Measurements from ENCODE around the gene CCDC40. TPM values are rescaled to one million over a fixed set of nuclear protein-coding genes. Genes with fewer than 3 reads are reported as not detected.

CCDC40 gene
- total and polyA plus RNA-seq, 2 experiments from 2014 or later, result 2.4 to 3.0 TPM

- Histone ChIP-seq H3K9me3 (ENCODE audit: low read depth) (no peaks in the 10 kb centered on the region), H3K27ac (no peak overlapping the region), H3K79me2 (ENCODE audit: insufficient read depth) (no peaks in the 10 kb centered on the region), H3K9me2 (ENCODE audit: insufficient read depth) (no peaks in the 10 kb centered on the region), H3K9ac (no peak overlapping the region), H3K4me3 (no peak overlapping the region), H4K20me1 (ENCODE audit: insufficient read depth) (no peaks in the 10 kb centered on the region), H3K4me1 (ENCODE audit: insufficient read depth) (no peaks in the 10 kb centered on the region), H3K36me3 (ENCODE audit: low read depth) (no peaks in the 10 kb centered on the region), H2AFZ (no peak overlapping the region), H3F3A (ENCODE audit: insufficient read depth) (no peaks in the 10 kb centered on the region), H3K27me3 (replicated peaks; ENCODE audit: insufficient read depth) (no peaks in the 10 kb centered on the region), H3K4me2 (ENCODE audit: unreplicated experiment) (no peak overlapping the region)
- no peak for TF ChIP-seq EZH2 (IDR thresholded peaks at IDR 0.05; ENCODE audit: insufficient read depth, poor library complexity, severe bottlenecking)
- no peak for TF ChIP-seq EZH2phosphoT487 (IDR thresholded peaks at IDR 0.05; ENCODE audit: insufficient read depth, low read depth)
- 94 to 95% methylated on average over 15 of the region's 15 CpGs for WGBS, 2 experiments (ENCODE audit: low coverage in 1 of 2, low lambda C conversion rate in 2 of 2, missing lambda C conversion rate in 2 of 2)
- no peak for DNase-seq
- in situ Hi-C loops (cut with MboI), result no loop called here
Observed at GRCh38 chr17:80003969-80004368, 32.5 kb upstream of the CCDC40 start.

GRCh38 chr17:80005360-80006338, 30.8 kb upstream of the CCDC40 start:
- peak; percentile 51 for DNase-seq
- H3K27ac ChIP-seq, result no peak overlapping the region

GRCh38 chr17:80006339-80006720, 30.1 kb upstream of the CCDC40 start:
- H3K4me2 ChIP-seq (ENCODE audit: unreplicated experiment), result no peak overlapping the region
- H3K9me2 ChIP-seq (ENCODE audit: insufficient read depth), result no peaks in the 10 kb centered on the region
- no peak overlapping the region for H3K9ac ChIP-seq
- no peaks in the 10 kb centered on the region for H4K20me1 ChIP-seq (ENCODE audit: insufficient read depth)
- no peak for DNase-seq
- H3F3A ChIP-seq (ENCODE audit: insufficient read depth), result no peaks in the 10 kb centered on the region
- no peaks in the 10 kb centered on the region for H3K27me3 ChIP-seq (replicated peaks; ENCODE audit: insufficient read depth)
- H3K27ac ChIP-seq, result no peak overlapping the region
- H3K4me1 ChIP-seq (ENCODE audit: insufficient read depth), result no peaks in the 10 kb centered on the region
- no peaks in the 10 kb centered on the region for H3K9me3 ChIP-seq (ENCODE audit: low read depth)
- no peaks in the 10 kb centered on the region for H3K79me2 ChIP-seq (ENCODE audit: insufficient read depth)
- H3K4me3 ChIP-seq, result no peak overlapping the region
- H3K36me3 ChIP-seq (ENCODE audit: low read depth), result no peaks in the 10 kb centered on the region
- H2AFZ ChIP-seq, result no peak overlapping the region
- 43 to 51% methylated on average over 8 of the region's 8 CpGs for WGBS, 2 experiments (ENCODE audit: low coverage in 1 of 2, low lambda C conversion rate in 2 of 2, missing lambda C conversion rate in 2 of 2)
- TF ChIP-seq EZH2phosphoT487 (IDR thresholded peaks at IDR 0.05; ENCODE audit: insufficient read depth, low read depth), result no peak
- no peak for TF ChIP-seq EZH2 (IDR thresholded peaks at IDR 0.05; ENCODE audit: insufficient read depth, poor library complexity, severe bottlenecking)
- in situ Hi-C loops (cut with MboI), result no loop called here

More at GRCh38 chr17:80005360-80006338, 30.8 kb upstream of the CCDC40 start:
- H3K4me1 ChIP-seq (ENCODE audit: insufficient read depth), result no peaks in the 10 kb centered on the region
- in situ Hi-C loops (cut with MboI), result no loop called here
- H3K36me3 ChIP-seq (ENCODE audit: low read depth), result no peaks in the 10 kb centered on the region
- no peak overlapping the region for H3K9ac ChIP-seq
- no peak overlapping the region for H2AFZ ChIP-seq
- H3F3A ChIP-seq (ENCODE audit: insufficient read depth), result no peaks in the 10 kb centered on the region
- H3K9me3 ChIP-seq (ENCODE audit: low read depth), result no peaks in the 10 kb centered on the region
- 50 to 52% methylated on average over 34 to 37 of the region's 37 CpGs for WGBS, 2 experiments (ENCODE audit: low coverage in 1 of 2, low lambda C conversion rate in 2 of 2, missing lambda C conversion rate in 2 of 2)
- TF ChIP-seq EZH2phosphoT487 (IDR thresholded peaks at IDR 0.05; ENCODE audit: insufficient read depth, low read depth) (no peak), EZH2 (IDR thresholded peaks at IDR 0.05; ENCODE audit: insufficient read depth, poor library complexity, severe bottlenecking) (no peak)
- no peaks in the 10 kb centered on the region for H3K27me3 ChIP-seq (replicated peaks; ENCODE audit: insufficient read depth)
- no peaks in the 10 kb centered on the region for H4K20me1 ChIP-seq (ENCODE audit: insufficient read depth)
- no peak overlapping the region for H3K4me3 ChIP-seq
- H3K79me2 ChIP-seq (ENCODE audit: insufficient read depth), result no peaks in the 10 kb centered on the region
- H3K9me2 ChIP-seq (ENCODE audit: insufficient read depth), result no peaks in the 10 kb centered on the region
- H3K4me2 ChIP-seq (ENCODE audit: unreplicated experiment), result no peak overlapping the region

- H3K27ac ChIP-seq, result no peak overlapping the region
- in situ Hi-C loops (cut with MboI), result no loop called here
- H4K20me1 ChIP-seq (ENCODE audit: insufficient read depth), result no peaks in the 10 kb centered on the region
- no peak for DNase-seq
- H3K9me3 ChIP-seq (ENCODE audit: low read depth), result no peaks in the 10 kb centered on the region
- H3K4me2 ChIP-seq (ENCODE audit: unreplicated experiment), result no peak overlapping the region
- H3K27me3 ChIP-seq (replicated peaks; ENCODE audit: insufficient read depth), result no peaks in the 10 kb centered on the region
- H3F3A ChIP-seq (ENCODE audit: insufficient read depth), result no peaks in the 10 kb centered on the region
- no peaks in the 10 kb centered on the region for H3K79me2 ChIP-seq (ENCODE audit: insufficient read depth)
- no peak overlapping the region for H2AFZ ChIP-seq
- H3K9ac ChIP-seq, result no peak overlapping the region
- no peak for TF ChIP-seq EZH2 (IDR thresholded peaks at IDR 0.05; ENCODE audit: insufficient read depth, poor library complexity, severe bottlenecking)
- no peak for TF ChIP-seq EZH2phosphoT487 (IDR thresholded peaks at IDR 0.05; ENCODE audit: insufficient read depth, low read depth)
- H3K4me3 ChIP-seq, result no peak overlapping the region
- no peaks in the 10 kb centered on the region for H3K9me2 ChIP-seq (ENCODE audit: insufficient read depth)
- H3K36me3 ChIP-seq (ENCODE audit: low read depth), result no peaks in the 10 kb centered on the region
- H3K4me1 ChIP-seq (ENCODE audit: insufficient read depth), result no peaks in the 10 kb centered on the region
- WGBS, 2 experiments (ENCODE audit: low coverage in 1 of 2, low lambda C conversion rate in 2 of 2, missing lambda C conversion rate in 2 of 2), result 82 to 85% methylated on average over 30 of the region's 30 CpGs
Observed at GRCh38 chr17:80006811-80007752, 29.4 kb upstream of the CCDC40 start.

All from GM23248 (cell line).